IPS DF 6.9 (cell line): ENCODE data around the gene RAB3IP.

Experiments used
- DNase-seq: peaks from one replicate; pipeline ENCODE4 v3.0.0-alpha.2; 2013; ENCODE audit warnings: low read depth, low spot score
- H3K27ac ChIP-seq: one replicate; pipeline ENCODE4 v1.5.1; 2013; ENCODE audit warnings: low read length, control low read depth
- H3K27me3 ChIP-seq: 2 replicates; pipeline ENCODE4 v1.6.1; 2013; ENCODE audit warnings: mild to moderate bottlenecking, low read length; ENCODE audit not compliant: control insufficient read depth, insufficient read depth
- H3K36me3 ChIP-seq: 2 replicates; pipeline ENCODE4 v1.6.1; 2013; ENCODE audit warnings: low read length; ENCODE audit not compliant: control insufficient read depth, insufficient read depth
- H3K4me1 ChIP-seq: 2 replicates; pipeline ENCODE4 v1.6.1; 2013; ENCODE audit warnings: low read length; ENCODE audit not compliant: control insufficient read depth, insufficient read depth
- H3K4me3 ChIP-seq: 2 replicates; pipeline ENCODE4 v1.5.1; 2013; ENCODE audit warnings: mild to moderate bottlenecking, low read length
- H3K9me3 ChIP-seq: 2 replicates; pipeline ENCODE4 v1.6.1; 2013; ENCODE audit warnings: low read length, inconsistent platforms; ENCODE audit not compliant: control insufficient read depth, insufficient read depth
- WGBS: extraction: QIAGEN DNeasy Blood & Tissue Kit; methylation state at CpG from one replicate; pipeline ENCODE4 v1.1.7; 2013; ENCODE audit warnings: mixed read lengths, missing lambda C conversion rate; ENCODE audit not compliant: insufficient read length, insufficient coverage; 5-methylcytosine and 5-hydroxymethylcytosine counted together

Gene RAB3IP

GRCh38 chr12:69738351-69739286 lies at the start of gene RAB3IP:
RAB3IP (plus strand) TSS chr12:69738860; CDS start chr12:69755409, 16,549 bp downstream.
- H3K4me1 ChIP-seq, result no peaks in the 10 kb centered on the region
- no peak within 1 kb of the TSS for H3K27ac ChIP-seq
- no peaks in the 10 kb centered on the region for H3K36me3 ChIP-seq
- peak within 1 kb of the TSS; percentile 93 for H3K4me3 ChIP-seq
- WGBS, result no CpG with 5 or more reads among the region's 110 CpGs
- no peaks in the 10 kb centered on the region for H3K9me3 ChIP-seq
- peaks cover 2% of the 10 kb centered on the region; the same call in 1 of the 2 replicates for H3K27me3 ChIP-seq
- peak; percentile 70 for DNase-seq

- Histone ChIP-seq H3K36me3 (no peaks in the 10 kb centered on the region), H3K27ac (no peak overlapping the region), H3K4me1 (peaks cover 5% of the 10 kb centered on the region), H3K9me3 (no peaks in the 10 kb centered on the region), H3K4me3 (no peak overlapping the region), H3K27me3 (no peaks in the 10 kb centered on the region)
- WGBS, result no CpG with 5 or more reads among the region's 2 CpGs
- no peak for DNase-seq
Observed at GRCh38 chr12:69689638-69690037, 49.0 kb upstream of the RAB3IP start.

DNA sequence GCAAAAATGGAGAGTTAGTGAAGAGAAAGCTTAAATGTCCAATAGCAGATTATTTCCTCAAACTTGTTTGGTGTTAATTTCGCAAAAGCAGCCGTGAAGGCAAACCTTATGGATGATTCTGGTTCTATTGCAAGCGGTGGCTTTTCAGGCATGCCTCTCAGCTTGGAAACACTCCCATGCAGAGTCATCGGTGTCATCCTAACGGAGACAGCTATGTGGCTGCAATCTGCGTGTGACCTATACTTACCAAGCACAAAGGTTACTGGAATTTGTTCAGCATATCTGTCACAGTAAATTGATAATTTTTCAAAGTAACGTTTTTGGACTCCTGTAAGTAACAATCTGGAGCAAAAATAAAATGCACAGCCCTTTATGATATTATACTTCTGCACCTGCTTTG lies 44.5 kb upstream of the RAB3IP start:
- Histone ChIP-seq H3K4me3 (no peak overlapping the region), H3K4me1 (peaks cover under 1% of the 10 kb centered on the region), H3K36me3 (no peaks in the 10 kb centered on the region), H3K27ac (no peak overlapping the region), H3K9me3 (no peaks in the 10 kb centered on the region), H3K27me3 (no peaks in the 10 kb centered on the region)
- DNase-seq, result no peak
- no CpG with 5 or more reads among the region's 7 CpGs for WGBS

DNA sequence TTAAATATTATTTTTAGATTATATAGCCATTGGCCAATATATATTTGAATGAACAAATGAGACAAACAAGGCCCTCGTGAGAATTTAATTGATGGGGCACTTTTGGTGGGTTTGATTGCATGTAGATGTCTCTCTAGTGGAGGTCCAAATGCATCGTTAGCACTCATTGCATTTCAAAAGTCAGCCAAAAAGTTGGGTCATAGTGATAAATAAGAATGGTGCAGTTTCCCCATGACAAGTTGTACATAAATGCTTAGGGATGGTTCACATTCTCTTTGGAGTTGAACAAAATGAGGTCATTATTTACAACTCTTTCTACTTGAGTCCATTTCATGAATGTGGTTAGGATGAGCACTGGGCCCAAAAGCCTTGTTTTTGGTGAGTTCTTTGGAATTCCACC lies 40.6 kb upstream of the RAB3IP start:
- no CpG with 5 or more reads among the region's 2 CpGs for WGBS
- Histone ChIP-seq H3K27ac (no peak overlapping the region), H3K4me1 (no peaks in the 10 kb centered on the region), H3K27me3 (no peaks in the 10 kb centered on the region), H3K9me3 (no peaks in the 10 kb centered on the region), H3K4me3 (no peak overlapping the region), H3K36me3 (no peaks in the 10 kb centered on the region)
- DNase-seq, result no peak

DNA sequence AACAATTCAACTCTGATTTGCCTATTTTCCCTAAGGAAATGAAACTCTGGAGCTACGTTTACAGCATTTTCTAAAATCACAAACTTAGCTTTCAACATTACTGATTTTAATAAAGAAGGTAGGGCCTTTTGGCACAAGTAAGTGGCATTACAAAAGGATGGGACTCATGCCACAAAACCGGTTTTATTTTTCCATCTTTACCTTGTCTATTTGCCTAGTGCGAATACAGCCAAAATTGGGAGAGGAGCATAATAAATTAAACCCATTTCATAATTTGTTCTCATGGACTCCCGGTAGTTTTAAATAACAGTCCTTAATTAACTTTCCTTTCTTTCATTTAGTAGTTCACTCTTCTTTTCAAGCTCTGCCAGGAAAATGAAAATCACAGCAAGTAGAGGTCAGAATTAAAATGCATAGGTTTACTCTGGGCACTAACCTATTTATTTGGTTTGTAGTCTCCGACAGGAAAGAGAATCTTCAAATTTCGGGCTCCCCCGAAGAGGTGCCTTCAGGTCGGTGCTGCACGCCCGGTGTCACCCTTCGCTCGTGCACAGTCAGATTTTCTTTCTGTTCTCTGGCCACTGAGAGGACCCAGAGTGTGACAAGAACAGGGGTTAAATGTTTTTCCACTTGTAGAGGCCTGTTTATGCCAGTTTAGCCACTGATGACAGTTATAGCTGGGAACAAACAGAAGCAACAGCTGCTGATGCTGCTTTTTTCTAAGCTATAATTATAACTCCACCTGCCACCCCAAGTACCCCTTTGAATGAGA lies 39.7 kb upstream of the RAB3IP start, which contains the start of gene BEST3:
Gene BEST3, minus strand, starts transcription at position 535 of the 772 bp plus-strand sequence. CDS start 1,505 bp downstream, outside the sequence.
- no CpG with 5 or more reads among the region's 12 CpGs for WGBS

GRCh38 chr12:69701826-69702225 lies 36.8 kb upstream of the RAB3IP start:
- no peak for DNase-seq

More for the DNA sequence above, 39.7 kb upstream of the RAB3IP start, which contains the start of gene BEST3:
- no peak within 1 kb of the TSS for H3K4me3 ChIP-seq
- H3K4me1 ChIP-seq, result no peaks in the 10 kb centered on the region
- no peaks in the 10 kb centered on the region for H3K36me3 ChIP-seq
- DNase-seq, result no peak
- H3K9me3 ChIP-seq, result no peaks in the 10 kb centered on the region
- H3K27me3 ChIP-seq, result no peaks in the 10 kb centered on the region
- H3K27ac ChIP-seq, result no peak within 1 kb of the TSS

GRCh38 chr12:69703146-69703642 lies 35.5 kb upstream of the RAB3IP start:
- Histone ChIP-seq H3K27ac (no peak overlapping the region), H3K27me3 (no peaks in the 10 kb centered on the region)
- WGBS, result no CpG with 5 or more reads among the region's 1 CpG

More at GRCh38 chr12:69701826-69702225, 36.8 kb upstream of the RAB3IP start:
- no peaks in the 10 kb centered on the region for H3K4me1 ChIP-seq
- WGBS, result no CpG with 5 or more reads among the region's 3 CpGs
- H3K9me3 ChIP-seq, result no peaks in the 10 kb centered on the region
- H3K27ac ChIP-seq, result no peak overlapping the region
- H3K27me3 ChIP-seq, result no peaks in the 10 kb centered on the region
- H3K36me3 ChIP-seq, result no peaks in the 10 kb centered on the region
- no peak overlapping the region for H3K4me3 ChIP-seq

GRCh38 chr12:69704357-69704756 lies 34.3 kb upstream of the RAB3IP start:
- no peaks in the 10 kb centered on the region for H3K4me1 ChIP-seq
- no peaks in the 10 kb centered on the region for H3K27me3 ChIP-seq
- no peaks in the 10 kb centered on the region for H3K9me3 ChIP-seq
- WGBS, result no CpG with 5 or more reads among the region's 1 CpG
- no peak overlapping the region for H3K4me3 ChIP-seq
- H3K36me3 ChIP-seq, result no peaks in the 10 kb centered on the region
- DNase-seq, result no peak
- H3K27ac ChIP-seq, result no peak overlapping the region

More at GRCh38 chr12:69703146-69703642, 35.5 kb upstream of the RAB3IP start:
- Histone ChIP-seq H3K9me3 (no peaks in the 10 kb centered on the region), H3K4me1 (no peaks in the 10 kb centered on the region), H3K4me3 (no peak overlapping the region), H3K36me3 (no peaks in the 10 kb centered on the region)
- no peak for DNase-seq

GRCh38 chr12:69708649-69709048 lies 30.0 kb upstream of the RAB3IP start:
- H3K27me3 ChIP-seq, result no peaks in the 10 kb centered on the region
- H3K4me3 ChIP-seq, result no peak overlapping the region
- H3K36me3 ChIP-seq, result no peaks in the 10 kb centered on the region
- no peak for DNase-seq
- H3K9me3 ChIP-seq, result no peaks in the 10 kb centered on the region
- H3K4me1 ChIP-seq, result no peaks in the 10 kb centered on the region
- WGBS, result no CpG with 5 or more reads among the region's 3 CpGs
- no peak overlapping the region for H3K27ac ChIP-seq

DNA sequence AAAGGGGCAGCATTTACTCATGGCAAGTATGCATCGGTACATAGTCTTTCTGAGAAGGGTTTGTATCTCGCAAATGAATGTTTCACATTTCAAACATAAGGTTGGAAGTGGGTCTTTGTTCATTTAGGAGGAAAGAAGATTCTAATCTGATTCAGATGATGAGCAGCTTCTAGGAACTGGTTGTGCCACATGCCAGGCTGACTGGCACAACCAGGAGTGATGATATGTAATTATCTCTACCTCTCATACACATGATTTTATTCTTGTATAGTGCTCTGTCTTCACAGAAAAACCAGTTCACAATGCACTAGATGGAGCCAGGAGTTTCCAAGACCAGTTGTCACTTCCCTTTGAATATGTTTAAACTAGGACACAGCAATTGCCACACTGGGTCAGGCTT lies 25.8 kb upstream of the RAB3IP start:
- H3K27ac ChIP-seq, result no peak overlapping the region
- H3K27me3 ChIP-seq, result no peaks in the 10 kb centered on the region
- no peaks in the 10 kb centered on the region for H3K36me3 ChIP-seq
- H3K4me1 ChIP-seq, result no peaks in the 10 kb centered on the region
- no CpG with 5 or more reads among the region's 2 CpGs for WGBS
- no peak overlapping the region for H3K4me3 ChIP-seq
- no peak for DNase-seq
- H3K9me3 ChIP-seq, result no peaks in the 10 kb centered on the region
